ENCODE results near the gene WWOX.

DNA sequence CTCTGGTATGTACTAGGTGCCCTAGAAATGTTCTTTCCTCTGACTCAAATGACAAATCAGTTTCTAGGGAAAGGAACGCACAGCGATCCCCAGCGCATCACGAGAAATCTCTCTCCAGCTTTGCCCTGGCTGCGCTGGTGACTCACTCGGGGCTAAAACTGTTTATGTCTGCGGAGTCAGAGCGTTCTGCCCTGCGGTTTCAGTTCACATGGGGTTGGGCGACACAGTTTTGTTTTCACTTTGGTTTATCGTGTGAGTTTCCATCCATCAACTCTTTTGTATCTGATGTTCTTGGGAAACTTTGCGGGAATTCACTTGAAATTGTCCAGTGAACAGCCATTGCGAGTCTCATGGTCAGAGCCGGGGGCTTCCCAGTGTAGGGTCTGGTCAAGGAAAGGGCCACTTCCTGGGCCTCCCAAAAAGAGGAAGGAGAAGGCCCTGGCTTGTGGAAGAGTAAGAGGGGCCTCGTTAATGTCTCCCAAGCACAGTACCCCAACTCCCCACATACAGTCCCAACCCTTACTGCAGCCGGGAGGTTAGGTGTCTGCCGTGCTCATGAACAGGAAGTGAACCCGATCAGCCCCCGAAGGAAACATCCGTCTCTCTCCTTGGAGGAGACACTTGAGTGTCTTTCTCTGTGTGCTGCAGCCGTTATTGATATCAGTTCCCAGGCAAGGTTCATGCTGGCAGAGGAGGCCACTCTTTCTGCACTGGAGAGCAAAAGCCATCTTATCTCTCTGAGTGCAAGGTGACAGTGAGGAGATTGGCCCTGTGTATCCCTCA lies 643.2 kb downstream of the WWOX start:
- TF ChIP-seq, protein P1, sequence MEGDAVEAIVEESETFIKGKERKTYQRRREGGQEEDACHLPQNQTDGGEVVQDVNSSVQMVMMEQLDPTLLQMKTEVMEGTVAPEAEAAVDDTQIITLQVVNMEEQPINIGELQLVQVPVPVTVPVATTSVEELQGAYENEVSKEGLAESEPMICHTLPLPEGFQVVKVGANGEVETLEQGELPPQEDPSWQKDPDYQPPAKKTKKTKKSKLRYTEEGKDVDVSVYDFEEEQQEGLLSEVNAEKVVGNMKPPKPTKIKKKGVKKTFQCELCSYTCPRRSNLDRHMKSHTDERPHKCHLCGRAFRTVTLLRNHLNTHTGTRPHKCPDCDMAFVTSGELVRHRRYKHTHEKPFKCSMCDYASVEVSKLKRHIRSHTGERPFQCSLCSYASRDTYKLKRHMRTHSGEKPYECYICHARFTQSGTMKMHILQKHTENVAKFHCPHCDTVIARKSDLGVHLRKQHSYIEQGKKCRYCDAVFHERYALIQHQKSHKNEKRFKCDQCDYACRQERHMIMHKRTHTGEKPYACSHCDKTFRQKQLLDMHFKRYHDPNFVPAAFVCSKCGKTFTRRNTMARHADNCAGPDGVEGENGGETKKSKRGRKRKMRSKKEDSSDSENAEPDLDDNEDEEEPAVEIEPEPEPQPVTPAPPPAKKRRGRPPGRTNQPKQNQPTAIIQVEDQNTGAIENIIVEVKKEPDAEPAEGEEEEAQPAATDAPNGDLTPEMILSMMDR (IDR thresholded peaks at IDR 0.05), result no peak
- TF ChIP-seq POLR2A (IDR thresholded peaks at IDR 0.05), result no peak

Measured in thyroid gland (tissue), 4 donors.